ENCODE data around the gene CDKN2AIPNL. TPM values are rescaled to one million over a fixed set of nuclear protein-coding genes. Genes with fewer than 3 reads are reported as not detected.
"Not testable (repeated sequence)": the region's sequence is repeated elsewhere in the genome, so short reads cannot be mapped to it uniquely, and the experiment has no call there.

The CDKN2AIPNL gene
- total and polyA plus RNA-seq, 2 of the 8 experiments (the other 6 are each of a cell fraction or from before 2014, with no cell fraction given), result 40.0 to 56.3 TPM

GRCh38 chr5:134422791-134423365 lies 11.2 kb upstream of the CDKN2AIPNL start (continued):
- TF ChIP-seq TCF12 (IDR thresholded peaks at IDR 0.05; ENCODE audit: low read depth, low read length), result no peak
- TF ChIP-seq E2F6 (IDR thresholded peaks at IDR 0.05), result no peak
- TF ChIP-seq POLR2AphosphoS5 (IDR thresholded peaks at IDR 0.05; ENCODE audit: low read depth, low read length), result no peak
- no peak for TF ChIP-seq CTBP2 (IDR thresholded peaks at IDR 0.05; ENCODE audit: borderline replicate concordance, insufficient read depth, insufficient read length, low read length)
- no peak for TF ChIP-seq BCL11A (IDR thresholded peaks at IDR 0.05; ENCODE audit: low read depth in 2 of 2, low read length in 2 of 2)
- TF ChIP-seq SIX5 (IDR thresholded peaks at IDR 0.05; ENCODE audit: low read depth, low read length), result no peak
- TF ChIP-seq, protein P1, sequence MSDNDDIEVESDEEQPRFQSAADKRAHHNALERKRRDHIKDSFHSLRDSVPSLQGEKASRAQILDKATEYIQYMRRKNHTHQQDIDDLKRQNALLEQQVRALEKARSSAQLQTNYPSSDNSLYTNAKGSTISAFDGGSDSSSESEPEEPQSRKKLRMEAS (IDR thresholded peaks at IDR 0.05), result no peak
- no peak for TF ChIP-seq SP4 (IDR thresholded peaks at IDR 0.05; ENCODE audit: low read length)

DNA sequence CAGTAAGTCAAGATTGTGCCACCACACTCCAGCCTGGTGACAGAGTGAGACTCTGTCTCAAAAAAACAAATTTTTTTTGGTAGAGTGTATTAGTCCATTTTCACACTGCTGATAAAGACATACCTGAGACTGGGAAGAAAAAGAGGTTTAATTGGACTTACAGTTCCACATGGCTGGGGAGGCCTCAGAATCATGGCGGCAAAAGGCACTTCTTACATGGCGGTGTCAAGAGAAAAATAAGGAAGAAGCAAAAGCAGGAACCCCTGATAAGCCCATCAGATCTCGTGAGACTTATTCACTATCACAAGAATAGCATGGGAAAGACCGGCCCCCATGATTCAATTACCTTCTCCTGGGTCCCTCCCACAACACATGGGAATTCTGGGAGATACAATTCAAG lies 9.4 kb upstream of the CDKN2AIPNL start:
- not testable (repeated sequence) for H3K4me3 ChIP-seq (ENCODE audit: extremely low read depth in 1 of 4, insufficient read depth in 2 of 4, low read depth in 3 of 4, low read length in 4 of 4); H3K79me2 ChIP-seq (ENCODE audit: control insufficient read depth in 1 of 2, insufficient read depth in 2 of 2, low read length in 2 of 2); H2BK12ac ChIP-seq (ENCODE audit: low read depth, low read length); H3K9me3 ChIP-seq (ENCODE audit: insufficient read depth in 2 of 2, low read depth in 1 of 2, low read length in 1 of 2); H4K20me1 ChIP-seq (replicated peaks in 1 of 2; ENCODE audit: control insufficient read depth in 1 of 2, insufficient read depth in 2 of 2, low read length in 2 of 2); H3K4me2 ChIP-seq (ENCODE audit: insufficient read depth in 1 of 2, low read depth in 2 of 2, low read length in 2 of 2); H3K23me2 ChIP-seq (ENCODE audit: low read depth, low read length); H2BK120ac ChIP-seq (replicated peaks; ENCODE audit: low read depth, low read length); H2BK15ac ChIP-seq (ENCODE audit: low read length); H3K18ac ChIP-seq (ENCODE audit: extremely low read depth, low read length); H4K8ac ChIP-seq (ENCODE audit: extremely low read depth, insufficient read depth, low read length); H3K79me1 ChIP-seq (ENCODE audit: low read depth, low read length); H2BK5ac ChIP-seq (ENCODE audit: low read depth, low read length); H3K56ac ChIP-seq (replicated peaks; ENCODE audit: insufficient read length, low read depth, low read length); H2BK20ac ChIP-seq (ENCODE audit: low read length); H3K23ac ChIP-seq (ENCODE audit: insufficient read length); H3K4ac ChIP-seq (replicated peaks; ENCODE audit: insufficient read length, low read depth, low read length); H3K27me3 ChIP-seq (replicated peaks in 1 of 4; ENCODE audit: control insufficient read depth in 3 of 4, extremely low read depth in 1 of 4, insufficient read depth in 3 of 4, low read length in 3 of 4); H4K5ac ChIP-seq (ENCODE audit: insufficient read length, low read depth, low read length); DNase-seq (ENCODE audit: low read depth in 1 of 2, low spot score in 2 of 2); H2AK5ac ChIP-seq (ENCODE audit: low read depth, low read length); H3K14ac ChIP-seq (ENCODE audit: insufficient read length); FAIRE-seq; H2AFZ ChIP-seq (ENCODE audit: low read length); H3K27ac ChIP-seq (ENCODE audit: low read depth, low read length); H3K36me3 ChIP-seq (ENCODE audit: control insufficient read depth in 2 of 4, insufficient read depth in 4 of 4, low read length in 3 of 4); H3K9ac ChIP-seq (replicated peaks in 1 of 4; ENCODE audit: extremely low read depth in 1 of 4, low read depth in 3 of 4, low read length in 3 of 4); H3K4me1 ChIP-seq (replicated peaks in 1 of 4; ENCODE audit: control insufficient read depth in 3 of 4, insufficient read depth in 4 of 4, low read length in 3 of 4); H4K91ac ChIP-seq (replicated peaks; ENCODE audit: insufficient read length, low read length)
- WGBS, 2 experiments (ENCODE audit: extremely low coverage in 1 of 2, insufficient coverage in 1 of 2, insufficient read length in 1 of 2, insufficient replicate concordance in 2 of 2, low coverage in 1 of 2, low lambda C conversion rate in 2 of 2, missing lambda C conversion rate in 1 of 2), result 94% methylated on average over 4 of the region's 4 CpGs; no CpG with 5 or more reads in 1 of the 2 experiments
- ChIA-PET CTCF (ENCODE audit: partially characterized antibody) (interaction anchor here (1.0 kb wide), 1 partner anchor 10 kb away, joined by 5 read pairs; the partner anchor contains the start of gene CDKN2AIPNL), POLR2A (ENCODE audit: partially characterized antibody) (interaction anchor here (0.9 to 1.4 kb wide), 3 partner anchors 10 to 16 kb away, joined by 3 read pairs; partner anchors contain the start of gene CDKN2AIPNL)
